GM12878 (cell line): Measurements from ENCODE around the gene BRF1. TPM values are rescaled to one million over a fixed set of nuclear protein-coding genes. Genes with fewer than 3 reads are reported as not detected.

Experiments used
- ATAC-seq: fragments of 200-7000 bp; cut with Tn5 transposase; 3 replicates; pipeline ENCODE4 v1.9.1; 2020; ENCODE audit warnings: mild to moderate bottlenecking, moderate library complexity
- BruUV-seq: library from RNA; stranded (reverse); fragments of 400-500 nt; replicated peaks from 2 replicates; lab custom pipeline; 2021; lab: Mats Ljungman, UMichigan
- CTCF ChIA-PET: fragments of 300-600 bp; sonication (Branson Sonifier 250); formaldehyde crosslinking; extraction: SDS; loops from one replicate; lab custom pipeline; 2021; ENCODE audit warnings: inconsistent platforms; lab: Yijun Ruan, JAX
- POLR2A ChIA-PET: fragments of 350-600 bp; formaldehyde crosslinking; extraction: SDS; loops from one replicate; lab custom pipeline; 2021; ENCODE audit warnings: inconsistent platforms; lab: Charles Lee
- RAD21 ChIA-PET: fragments of 300-600 bp; sonication (Branson Sonifier 250); formaldehyde crosslinking; loops from one replicate; lab custom pipeline; 2023; ENCODE audit warnings: antibody characterized with exemption; ENCODE audit not compliant: unreplicated experiment; lab: Charles Lee
- SMC1A ChIA-PET: fragments of 300-600 bp; sonication (Branson Sonifier 250); formaldehyde crosslinking; loops from one replicate; lab custom pipeline; 2023; ENCODE audit not compliant: unreplicated experiment, uncharacterized antibody; lab: Charles Lee
- DNase-seq: peaks from one replicate; pipeline ENCODE4 v3.0.0-alpha.2; 2011; ENCODE audit warnings: low read depth, low spot score
- FAIRE-seq: peaks from 3 replicates; lab custom pipeline; 2011; peaks lifted over from hg19 to GRCh38; lab: Jason Lieb, UNC
- H2AFZ ChIP-seq: 2 replicates; pipeline ENCODE4 v1.6.0; 2011; ENCODE audit warnings: low read depth, low read length, control low read depth; ENCODE audit not compliant: control insufficient read depth
- H3K27ac ChIP-seq: 2 replicates; pipeline ENCODE4 v1.5.1; 2011; ENCODE audit warnings: control low read depth; ENCODE audit not compliant: control insufficient read depth, insufficient read depth
- H3K27me3 ChIP-seq, 2 experiments: replicated peaks in 1 of 2; 2 replicates each; pipeline versions ENCODE4 v1.6.0 to v1.6.1; 2011; ENCODE audit warnings: low read length in 1 of 2; ENCODE audit not compliant: control insufficient read depth in 2 of 2, insufficient read depth in 2 of 2
- H3K36me3 ChIP-seq, 2 experiments: 2 replicates each; pipeline ENCODE4 v1.5.1; 2011; ENCODE audit warnings: low read length in 1 of 2; ENCODE audit not compliant: control insufficient read depth in 2 of 2, insufficient read depth in 2 of 2
- H3K4me1 ChIP-seq: 2 replicates; pipeline ENCODE4 v1.6.1; 2011; ENCODE audit warnings: mild to moderate bottlenecking, low read length, moderate library complexity, mixed read lengths; ENCODE audit not compliant: control insufficient read depth, insufficient read depth
- H3K4me2 ChIP-seq: 2 replicates; pipeline ENCODE4 v1.6.0; 2011; ENCODE audit warnings: control low read depth; ENCODE audit not compliant: control insufficient read depth, insufficient read depth
- H3K4me3 ChIP-seq: fragments of 200-600 bp; sonication (generic); 2 replicates; pipeline ENCODE4 v1.5.1; 2016
- H3K79me2 ChIP-seq: 2 replicates; pipeline ENCODE4 v1.6.0; 2011; ENCODE audit warnings: low read length; ENCODE audit not compliant: control insufficient read depth, insufficient read depth
- H3K9ac ChIP-seq: 2 replicates; pipeline ENCODE4 v1.8.0; 2011; ENCODE audit warnings: low read length, control low read depth, mixed read lengths; ENCODE audit not compliant: control insufficient read depth, insufficient read depth
- H3K9me3 ChIP-seq: replicated peaks from 3 replicates; pipeline ENCODE4 v1.5.1; 2011; ENCODE audit warnings: mild to moderate bottlenecking, low read length; ENCODE audit not compliant: control insufficient read depth, insufficient read depth
- H4K20me1 ChIP-seq: 2 replicates; pipeline ENCODE4 v1.6.0; 2011; ENCODE audit not compliant: control insufficient read depth, insufficient read depth
- BCL11A ChIP-seq: IDR thresholded peaks from 2 replicates; pipeline ENCODE4 v1.6.1; 2011; ENCODE audit warnings: low read depth, low read length
- CREB1 ChIP-seq: IDR thresholded peaks from 2 replicates; pipeline ENCODE4 v1.6.1; 2012; ENCODE audit warnings: low read depth, mild to moderate bottlenecking, inconsistent platforms
- CUX1 ChIP-seq: IDR thresholded peaks from 2 replicates; pipeline ENCODE4 v1.6.1; 2012; ENCODE audit warnings: improper control_type of control experiment, low read depth, low read length; ENCODE audit not compliant: insufficient replicate concordance
- ELK1 ChIP-seq: IDR thresholded peaks from 2 replicates; pipeline ENCODE4 v1.6.1; 2012; ENCODE audit warnings: low read depth, low read length, improper control_type of control experiment
- FOS ChIP-seq: IDR thresholded peaks from 3 replicates; pipeline ENCODE4 v1.6.1; 2011; ENCODE audit warnings: borderline replicate concordance; ENCODE audit not compliant: insufficient read length; ENCODE audit errors: extremely low read depth
- HDAC6 ChIP-seq: fragments of 200-600 bp; sonication (generic); IDR thresholded peaks from one replicate; pipeline ENCODE4 v1.8.0; 2017; ENCODE audit warnings: antibody characterized with exemption; ENCODE audit not compliant: unreplicated experiment
- MEF2B ChIP-seq: fragments of 450-650 bp; IDR thresholded peaks from 2 replicates; pipeline ENCODE4 v1.6.1; 2018; ENCODE audit warnings: mild to moderate bottlenecking, moderate library complexity; ENCODE audit not compliant: partially characterized antibody, poor library complexity, severe bottlenecking
- MXI1 ChIP-seq: fragments of 150-350 bp; IDR thresholded peaks from 2 replicates; pipeline ENCODE4 v1.6.1; 2011; ENCODE audit warnings: low read depth, mild to moderate bottlenecking, inconsistent platforms, low read length, improper control_type of control experiment
- RAD51 ChIP-seq: fragments of 450-650 bp; IDR thresholded peaks from 2 replicates; pipeline ENCODE4 v1.6.1; 2016; ENCODE audit warnings: moderate library complexity, mild to moderate bottlenecking, inconsistent platforms
- RFX5 ChIP-seq: IDR thresholded peaks from 2 replicates; pipeline ENCODE4 v1.6.1; 2011; ENCODE audit warnings: low read depth, low read length, improper control_type of control experiment
- SMARCA5 ChIP-seq: fragments of 450-650 bp; IDR thresholded peaks from 2 replicates; pipeline ENCODE4 v1.6.1; 2017; ENCODE audit warnings: mild to moderate bottlenecking
- SRF ChIP-seq, 2 experiments: IDR thresholded peaks; 2 replicates each; pipeline ENCODE4 v1.6.1; 2011; ENCODE audit warnings: low read depth in 2 of 2, low read length in 2 of 2, mild to moderate bottlenecking in 1 of 2, moderate library complexity in 1 of 2
- TCF7 ChIP-seq: IDR thresholded peaks from 2 replicates; pipeline ENCODE4 v1.6.1; 2014; ENCODE audit warnings: antibody characterized with exemption, borderline replicate concordance
- YY1 ChIP-seq: IDR thresholded peaks from 2 replicates; pipeline ENCODE4 v1.6.1; 2011; ENCODE audit warnings: low read depth, mild to moderate bottlenecking, low read length
- ZBTB33 ChIP-seq: fragments of 450-650 bp; IDR thresholded peaks from 2 replicates; pipeline ENCODE4 v1.6.1; 2017; ENCODE audit warnings: mild to moderate bottlenecking
- WGBS: methylation state at CpG from one replicate; pipeline ENCODE4 v1.1.6; 2016; ENCODE audit warnings: low lambda C conversion rate; ENCODE audit not compliant: insufficient replicate concordance, insufficient coverage; ENCODE audit errors: missing lambda C conversion rate; 5-methylcytosine and 5-hydroxymethylcytosine counted together
- in situ Hi-C: fragments of 300-500 bp; cut with MboI; formaldehyde crosslinking; loops from 9 replicates; pipeline ENCODE4 v1.14.3; 2018; ENCODE audit warnings: mixed read lengths
- intact Hi-C: fragments of 100-400 bp; cut with micrococcal nuclease; formaldehyde crosslinking; loops from one replicate; pipeline ENCODE4 v1.14.2; 2022; ENCODE audit not compliant: unreplicated experiment
- polyA plus RNA-seq, 11 experiments: library from polyadenylated mRNA; depleted of rRNA in 4 of 11; unstranded in 6 of 11; stranded (reverse) in 5 of 11; fragments of >200 nt; fragmentation: Nextera tagmentation in 4 of 11; fragmentation: Illumina TruSeq in 1 of 11; extraction: Ambion mirVana in 4 of 11; extraction: Trizol in 1 of 11; gene quantifications; 1 replicate in 1 of 11; 2 replicates in 10 of 11; pipeline versions ENCODE4 v1.2.1 to v1.2.3, GENCODE V29; 2011 to 2016; ENCODE audit warnings: inconsistent platforms in 2 of 11, missing spikeins in 2 of 11, low read depth in 1 of 11
- total RNA-seq, 4 experiments: library from RNA; depleted of rRNA in 3 of 4; stranded (reverse); fragments of >200 nt in 3 of 4; fragmentation: Illumina TruSeq in 1 of 4; extraction: Trizol in 1 of 4; gene quantifications; 2 replicates each; pipeline versions ENCODE4 v1.2.1 to v1.2.3, GENCODE V29; 2013 to 2021

BRF1 gene
- total and polyA plus RNA-seq, 10 of the 15 experiments (the other 5 are each of a cell fraction or from before 2014, with no cell fraction given): 0.21 to 33.5 (median 10.7) TPM

GRCh38 chr14:105250986-105251385 lies 49.8 kb downstream of the BRF1 start:
- Histone ChIP-seq H3K4me1 (peaks cover 22% of the 10 kb centered on the region), H4K20me1 (no peaks in the 10 kb centered on the region; the same call in 1 of the 2 replicates), H2AFZ (no peak overlapping the region), H3K27me3 (no peaks in the 10 kb centered on the region), H3K4me3 (no peak overlapping the region), H3K79me2 (peaks cover 6% of the 10 kb centered on the region; the same call in 1 of the 2 replicates), H3K36me3 (peaks cover 9 to 14% of the 10 kb centered on the region in 2 experiments; a peak in 3 of 4 replicates), H3K9me3 (no peaks in the 10 kb centered on the region), H3K9ac (no peak overlapping the region), H3K4me2 (peak overlapping the region; percentile 13; the same call in 1 of the 2 replicates), H3K27ac (no peak overlapping the region)
- ChIA-PET RAD21 (no interaction called here), CTCF (no interaction called here), SMC1A (no interaction called here), POLR2A (no interaction called here)
- TF ChIP-seq SRF (IDR thresholded peaks at IDR 0.05; ENCODE audit: low read depth in 2 of 2, low read length in 2 of 2) (no peak), MEF2B (no peak), BCL11A (no peak), ELK1 (no peak), HDAC6 (no peak), MXI1 (no peak), SMARCA5 (no peak), YY1 (no peak), TCF7 (no peak), CUX1 (no peak), RFX5 (no peak), FOS (no peak), CREB1 (no peak), ZBTB33 (no peak), RAD51 (no peak)
- in situ Hi-C loops: no loop called here
- no peak for FAIRE-seq
- no peak for ATAC-seq
- no TSS peak for BruUV-seq
- intact Hi-C loops: no loop called here
- DNase-seq: no peak
- WGBS: 32% methylated on average over 4 of the region's 4 CpGs
